Measurements from ENCODE around the gene DCLK2.

GRCh38 chr4:150044517-150044916 is 33.7 kb upstream of the DCLK2 start:
- TF ChIP-seq CTCF (IDR thresholded peaks at IDR 0.05) (no peak), POLR2AphosphoS5 (IDR thresholded peaks at IDR 0.05) (no peak), POLR2A (IDR thresholded peaks at IDR 0.05) (no peak)

Measured in upper lobe of left lung (tissue), 4 donors.